ENCODE results near the gene ARFGAP1. TPM values are rescaled to one million over a fixed set of nuclear protein-coding genes. Genes with fewer than 3 reads are reported as not detected.
A peak's percentile ranks its signal among the peaks of the same experiment; 100 is the strongest.

ARFGAP1 gene
- total RNA-seq, 1 experiment from 2014 or later = 207 TPM

DNA sequence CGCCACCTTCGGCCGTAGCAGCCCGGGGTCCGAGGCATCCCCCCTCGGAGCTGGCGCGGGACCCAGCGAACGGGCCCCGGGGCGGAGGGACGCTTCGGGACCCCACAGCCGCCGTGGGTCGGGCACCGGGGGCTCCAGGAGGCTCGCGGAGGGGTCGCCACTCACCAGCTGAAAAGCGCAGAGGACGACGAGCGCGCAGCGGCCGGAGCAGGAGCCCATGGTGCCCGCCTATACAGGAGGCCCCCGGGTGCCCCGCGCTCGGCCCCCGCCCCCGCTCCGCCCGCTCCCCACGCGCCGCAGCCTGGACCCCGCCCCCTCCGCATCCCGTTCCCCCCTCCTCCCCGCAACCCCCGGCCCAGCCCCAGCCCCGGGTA, 18.4 kb upstream of the ARFGAP1 start, which contains the start of gene NKAIN4 (continued):
- TF ChIP-seq GRHL2 (CRISPR knock-in tag; IDR thresholded peaks at IDR 0.05; ENCODE audit: insufficient replicate concordance, severe bottlenecking) = no peak
- TF ChIP-seq, protein P1, sequence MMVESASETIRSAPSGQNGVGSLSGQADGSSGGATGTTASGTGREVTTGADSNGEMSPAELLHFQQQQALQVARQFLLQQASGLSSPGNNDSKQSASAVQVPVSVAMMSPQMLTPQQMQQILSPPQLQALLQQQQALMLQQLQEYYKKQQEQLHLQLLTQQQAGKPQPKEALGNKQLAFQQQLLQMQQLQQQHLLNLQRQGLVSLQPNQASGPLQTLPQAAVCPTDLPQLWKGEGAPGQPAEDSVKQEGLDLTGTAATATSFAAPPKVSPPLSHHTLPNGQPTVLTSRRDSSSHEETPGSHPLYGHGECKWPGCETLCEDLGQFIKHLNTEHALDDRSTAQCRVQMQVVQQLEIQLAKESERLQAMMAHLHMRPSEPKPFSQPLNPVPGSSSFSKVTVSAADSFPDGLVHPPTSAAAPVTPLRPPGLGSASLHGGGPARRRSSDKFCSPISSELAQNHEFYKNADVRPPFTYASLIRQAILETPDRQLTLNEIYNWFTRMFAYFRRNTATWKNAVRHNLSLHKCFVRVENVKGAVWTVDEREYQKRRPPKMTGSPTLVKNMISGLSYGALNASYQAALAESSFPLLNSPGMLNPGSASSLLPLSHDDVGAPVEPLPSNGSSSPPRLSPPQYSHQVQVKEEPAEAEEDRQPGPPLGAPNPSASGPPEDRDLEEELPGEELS (CRISPR knock-in tag; IDR thresholded peaks at IDR 0.05) = no peak

DNA sequence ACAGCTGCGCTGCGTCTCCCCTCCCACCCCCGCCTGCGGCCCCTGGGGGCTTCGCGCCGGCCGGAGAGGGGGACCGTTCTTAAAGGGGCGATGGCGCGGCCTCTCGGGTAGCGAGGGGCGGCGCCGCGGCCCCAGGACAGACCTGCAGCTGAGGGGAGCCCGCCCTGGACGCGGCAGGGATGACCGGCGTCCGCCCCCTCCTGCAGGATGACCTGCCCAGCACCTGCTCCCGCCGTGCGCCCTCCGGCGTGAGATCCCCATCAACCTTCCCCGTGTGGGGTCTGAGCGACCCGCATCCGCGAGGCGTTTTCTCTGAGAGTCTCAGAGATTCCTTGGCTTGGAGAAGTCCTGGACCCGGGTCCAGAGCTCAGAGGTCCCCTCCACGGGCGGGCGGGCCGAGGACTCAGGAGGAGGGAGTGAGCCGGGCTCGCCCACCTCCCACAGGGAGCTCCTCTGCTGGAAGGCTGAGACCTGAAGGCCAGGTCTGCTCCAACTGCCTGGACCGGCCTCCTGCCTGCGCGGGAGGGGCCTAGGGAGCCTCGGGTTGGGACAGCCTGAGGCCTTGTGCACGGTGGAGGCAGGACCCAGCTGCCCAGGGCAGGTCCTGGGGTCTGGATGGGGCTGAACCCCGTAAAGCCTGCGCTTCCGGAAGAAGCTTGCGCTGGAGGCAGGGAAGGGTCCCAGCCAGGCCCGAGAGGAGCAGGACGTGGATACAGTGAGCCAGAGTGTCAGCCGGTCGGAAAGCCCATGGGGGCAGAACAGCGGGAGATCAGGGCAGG, 17.8 kb upstream of the ARFGAP1 start:
- no peaks in the 10 kb centered on the region for H3K36me3 Mint-ChIP-seq
- POLR2A ChIA-PET = interaction anchor here (0.8 to 1.3 kb wide), 4 partner anchors 24 to 40 kb away, joined by 3 to 4 read pairs (median 3); no protein-coding TSS in a partner anchor
- no peak overlapping the region for H3K27ac Mint-ChIP-seq
- peak overlapping the region; percentile 80 for H3K4me3 Mint-ChIP-seq
- H3K27me3 Mint-ChIP-seq (ENCODE audit: low read depth) = peaks cover 51% of the 10 kb centered on the region
- no peaks in the 10 kb centered on the region for H3K9me3 Mint-ChIP-seq
- CTCF ChIA-PET = interaction anchor here (0.6 to 7.2 kb wide), 13 partner anchors 9 to 284 kb away, joined by 3 to 173 read pairs (median 6); partner anchors contain the start of gene BIRC7
- TF ChIP-seq, protein P2, sequence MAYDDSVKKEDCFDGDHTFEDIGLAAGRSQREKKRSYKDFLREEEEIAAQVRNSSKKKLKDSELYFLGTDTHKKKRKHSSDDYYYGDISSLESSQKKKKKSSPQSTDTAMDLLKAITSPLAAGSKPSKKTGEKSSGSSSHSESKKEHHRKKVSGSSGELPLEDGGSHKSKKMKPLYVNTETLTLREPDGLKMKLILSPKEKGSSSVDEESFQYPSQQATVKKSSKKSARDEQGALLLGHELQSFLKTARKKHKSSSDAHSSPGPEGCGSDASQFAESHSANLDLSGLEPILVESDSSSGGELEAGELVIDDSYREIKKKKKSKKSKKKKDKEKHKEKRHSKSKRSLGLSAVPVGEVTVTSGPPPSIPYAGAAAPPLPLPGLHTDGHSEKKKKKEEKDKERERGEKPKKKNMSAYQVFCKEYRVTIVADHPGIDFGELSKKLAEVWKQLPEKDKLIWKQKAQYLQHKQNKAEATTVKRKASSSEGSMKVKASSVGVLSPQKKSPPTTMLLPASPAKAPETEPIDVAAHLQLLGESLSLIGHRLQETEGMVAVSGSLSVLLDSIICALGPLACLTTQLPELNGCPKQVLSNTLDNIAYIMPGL (CRISPR knock-in tag; IDR thresholded peaks at IDR 0.05) = no peak
- TF ChIP-seq ZNF263 (CRISPR knock-in tag; IDR thresholded peaks at IDR 0.05; ENCODE audit: low read depth) (0 out of 2 replicates have a peak, but pooled peaks have one; percentile 39), KAT7 (CRISPR knock-in tag; IDR thresholded peaks at IDR 0.05; ENCODE audit: borderline replicate concordance) (no peak), MAX (CRISPR knock-in tag; IDR thresholded peaks at IDR 0.05) (peak; percentile 74), ZNF423 (CRISPR knock-in tag; IDR thresholded peaks at IDR 0.05) (peak; percentile 28; the same call in 1 of the 2 replicates)
- TF ChIP-seq, protein P3, sequence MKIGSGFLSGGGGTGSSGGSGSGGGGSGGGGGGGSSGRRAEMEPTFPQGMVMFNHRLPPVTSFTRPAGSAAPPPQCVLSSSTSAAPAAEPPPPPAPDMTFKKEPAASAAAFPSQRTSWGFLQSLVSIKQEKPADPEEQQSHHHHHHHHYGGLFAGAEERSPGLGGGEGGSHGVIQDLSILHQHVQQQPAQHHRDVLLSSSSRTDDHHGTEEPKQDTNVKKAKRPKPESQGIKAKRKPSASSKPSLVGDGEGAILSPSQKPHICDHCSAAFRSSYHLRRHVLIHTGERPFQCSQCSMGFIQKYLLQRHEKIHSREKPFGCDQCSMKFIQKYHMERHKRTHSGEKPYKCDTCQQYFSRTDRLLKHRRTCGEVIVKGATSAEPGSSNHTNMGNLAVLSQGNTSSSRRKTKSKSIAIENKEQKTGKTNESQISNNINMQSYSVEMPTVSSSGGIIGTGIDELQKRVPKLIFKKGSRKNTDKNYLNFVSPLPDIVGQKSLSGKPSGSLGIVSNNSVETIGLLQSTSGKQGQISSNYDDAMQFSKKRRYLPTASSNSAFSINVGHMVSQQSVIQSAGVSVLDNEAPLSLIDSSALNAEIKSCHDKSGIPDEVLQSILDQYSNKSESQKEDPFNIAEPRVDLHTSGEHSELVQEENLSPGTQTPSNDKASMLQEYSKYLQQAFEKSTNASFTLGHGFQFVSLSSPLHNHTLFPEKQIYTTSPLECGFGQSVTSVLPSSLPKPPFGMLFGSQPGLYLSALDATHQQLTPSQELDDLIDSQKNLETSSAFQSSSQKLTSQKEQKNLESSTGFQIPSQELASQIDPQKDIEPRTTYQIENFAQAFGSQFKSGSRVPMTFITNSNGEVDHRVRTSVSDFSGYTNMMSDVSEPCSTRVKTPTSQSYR (CRISPR knock-in tag; IDR thresholded peaks at IDR 0.05) = 0 out of 2 replicates have a peak, but pooled peaks have one; percentile 39
- TF ChIP-seq, protein P4, sequence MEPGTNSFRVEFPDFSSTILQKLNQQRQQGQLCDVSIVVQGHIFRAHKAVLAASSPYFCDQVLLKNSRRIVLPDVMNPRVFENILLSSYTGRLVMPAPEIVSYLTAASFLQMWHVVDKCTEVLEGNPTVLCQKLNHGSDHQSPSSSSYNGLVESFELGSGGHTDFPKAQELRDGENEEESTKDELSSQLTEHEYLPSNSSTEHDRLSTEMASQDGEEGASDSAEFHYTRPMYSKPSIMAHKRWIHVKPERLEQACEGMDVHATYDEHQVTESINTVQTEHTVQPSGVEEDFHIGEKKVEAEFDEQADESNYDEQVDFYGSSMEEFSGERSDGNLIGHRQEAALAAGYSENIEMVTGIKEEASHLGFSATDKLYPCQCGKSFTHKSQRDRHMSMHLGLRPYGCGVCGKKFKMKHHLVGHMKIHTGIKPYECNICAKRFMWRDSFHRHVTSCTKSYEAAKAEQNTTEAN (CRISPR knock-in tag; IDR thresholded peaks at IDR 0.05) = no peak
- DNase-seq (ENCODE audit: low spot score) (peak; percentile 56), ATAC-seq (peak; percentile 56)
- H3K4me1 Mint-ChIP-seq = peaks cover 23% of the 10 kb centered on the region

GRCh38 chr20:63255931-63256704, 16.5 kb upstream of the ARFGAP1 start:
- Mint-ChIP-seq H3K9me3 (no peaks in the 10 kb centered on the region), H3K36me3 (no peaks in the 10 kb centered on the region), H3K4me3 (no peak overlapping the region), H3K27me3 (ENCODE audit: low read depth) (peaks cover 47% of the 10 kb centered on the region), H3K4me1 (peaks cover 23% of the 10 kb centered on the region), H3K27ac (0 out of 2 replicates have a peak overlapping the region, but pooled peaks have one; percentile 36)
- DNase-seq (ENCODE audit: low spot score) = no peak
- POLR2A ChIA-PET = no interaction called here
- CTCF ChIA-PET = interaction anchor here (0.5 to 7.2 kb wide), 6 partner anchors 10 to 125 kb away, joined by 3 to 173 read pairs (median 11); partner anchors contain the start of gene BIRC7
- ATAC-seq = no peak
- TF ChIP-seq CBFB (CRISPR knock-in tag; IDR thresholded peaks at IDR 0.05; ENCODE audit: low read depth) = no peak
- TF ChIP-seq FOXK1 (CRISPR knock-in tag; IDR thresholded peaks at IDR 0.05) = no peak
- TF ChIP-seq ERG (CRISPR knock-in tag; IDR thresholded peaks at IDR 0.05) = no peak
- TF ChIP-seq MAX (CRISPR knock-in tag; IDR thresholded peaks at IDR 0.05) = no peak
- TF ChIP-seq RORB (CRISPR knock-in tag; IDR thresholded peaks at IDR 0.05) = no peak
- TF ChIP-seq CTCF (IDR thresholded peaks at IDR 0.05) = no peak
- no peak for TF ChIP-seq OVOL2 (CRISPR knock-in tag; IDR thresholded peaks at IDR 0.05; ENCODE audit: borderline replicate concordance)
- TF ChIP-seq EMX1 (CRISPR knock-in tag; IDR thresholded peaks at IDR 0.05) = no peak
- no peak for TF ChIP-seq ESRRA (CRISPR knock-in tag; IDR thresholded peaks at IDR 0.05; ENCODE audit: borderline replicate concordance)
- no peak for TF ChIP-seq ATF1 (CRISPR knock-in tag; IDR thresholded peaks at IDR 0.05)
